Mesothelial cell of epicardium (in vitro differentiated cells): ENCODE measurements around the gene TBC1D5. TPM values are rescaled to one million over a fixed set of nuclear protein-coding genes. Genes with fewer than 3 reads are reported as not detected.
"Not testable (repeated sequence)": the region's sequence is repeated elsewhere in the genome, so short reads cannot be mapped to it uniquely, and the experiment has no call there.

Experiments
- DNase-seq, 2 experiments: peaks; one replicate each; pipeline ENCODE4 v3.0.0; 2021; ENCODE audit warnings: low spot score in 2 of 2; ENCODE audit not compliant: unreplicated experiment in 2 of 2
- H3K27ac Mint-ChIP-seq: 2 replicates; pipeline ENCODE4 v1.8.0; 2021; ENCODE audit warnings: mixed read lengths
- H3K27me3 Mint-ChIP-seq: 2 replicates; pipeline ENCODE4 v1.8.0; 2021; ENCODE audit warnings: low read depth, mixed read lengths
- H3K36me3 Mint-ChIP-seq: 2 replicates; pipeline ENCODE4 v1.8.0; 2021; ENCODE audit warnings: mixed read lengths
- H3K4me1 Mint-ChIP-seq: 2 replicates; pipeline ENCODE4 v1.8.0; 2021; ENCODE audit warnings: mixed read lengths
- H3K4me3 Mint-ChIP-seq: 2 replicates; pipeline ENCODE4 v1.8.0; 2021; ENCODE audit warnings: mild to moderate bottlenecking, moderate library complexity, mixed read lengths
- H3K9me3 Mint-ChIP-seq: 2 replicates; pipeline ENCODE4 v1.8.0; 2021; ENCODE audit warnings: mixed read lengths
- total RNA-seq: library from RNA; stranded (reverse); gene quantifications from 3 replicates; pipeline ENCODE4 v1.2.1, GENCODE V29; 2021
- TF ChIP-seq, protein P1 (sequence below): fragments of 200-600 bp; sonication (generic); IDR thresholded peaks from one replicate; pipeline ENCODE4 v1.5.0; 2021; ENCODE audit warnings: antibody characterized with exemption; ENCODE audit not compliant: unreplicated experiment

The TBC1D5 gene
- total RNA-seq, 1 donor from 2014 or later = 75.3 TPM

DNA sequence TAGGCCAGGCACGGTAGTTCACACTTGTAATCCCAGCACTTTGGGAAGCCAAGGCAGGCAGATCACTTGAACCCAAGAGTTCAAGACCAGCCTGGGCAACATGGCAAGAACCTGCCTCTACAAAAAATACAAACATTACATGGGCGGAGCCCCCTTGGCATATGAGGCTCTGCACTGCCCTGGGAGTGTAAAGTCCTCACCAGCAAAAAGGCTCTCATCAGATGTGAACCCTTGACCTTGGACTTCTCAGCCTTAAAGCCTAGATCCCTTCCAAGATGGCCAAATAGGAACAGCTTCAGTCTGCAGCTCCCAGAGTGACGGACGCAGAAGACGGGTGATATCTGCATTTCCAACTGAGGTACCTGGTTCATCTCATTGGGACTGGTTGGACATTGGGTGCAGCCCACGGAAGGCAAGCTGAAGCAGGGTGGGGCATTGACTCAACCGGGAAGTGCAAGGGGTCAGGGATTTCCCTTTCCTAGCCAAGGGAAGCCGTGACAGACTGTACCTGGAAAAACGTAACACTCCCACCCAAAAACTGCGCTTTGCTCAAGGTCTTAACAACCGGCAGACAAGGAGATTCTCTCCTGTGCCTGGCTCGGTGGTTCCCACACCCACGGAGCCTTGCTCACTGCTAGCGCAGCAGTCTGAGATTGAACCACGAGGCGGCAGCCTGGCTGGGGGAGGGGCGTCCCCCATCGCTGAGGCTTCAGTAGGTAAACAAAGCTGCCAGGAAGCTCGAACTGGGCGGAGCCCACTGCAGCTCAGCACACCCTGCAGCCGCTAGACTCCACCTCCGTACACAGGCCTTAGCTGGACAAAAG, 49.4 kb downstream of the TBC1D5 start:
- H3K4me1 Mint-ChIP-seq, H3K4me3 Mint-ChIP-seq, DNase-seq, H3K27me3 Mint-ChIP-seq, H3K27ac Mint-ChIP-seq: not testable (repeated sequence)
- Mint-ChIP-seq H3K36me3 (peaks cover 45% of the 10 kb centered on the region), H3K9me3 (peaks cover 42% of the 10 kb centered on the region)

- Mint-ChIP-seq H3K27me3 (no peaks in the 10 kb centered on the region), H3K9me3 (peaks cover 3% of the 10 kb centered on the region), H3K4me1 (no peaks in the 10 kb centered on the region), H3K36me3 (peaks cover 2% of the 10 kb centered on the region), H3K27ac (no peak overlapping the region), H3K4me3 (no peak overlapping the region)
- DNase-seq = no peak
- TF ChIP-seq, protein P1, sequence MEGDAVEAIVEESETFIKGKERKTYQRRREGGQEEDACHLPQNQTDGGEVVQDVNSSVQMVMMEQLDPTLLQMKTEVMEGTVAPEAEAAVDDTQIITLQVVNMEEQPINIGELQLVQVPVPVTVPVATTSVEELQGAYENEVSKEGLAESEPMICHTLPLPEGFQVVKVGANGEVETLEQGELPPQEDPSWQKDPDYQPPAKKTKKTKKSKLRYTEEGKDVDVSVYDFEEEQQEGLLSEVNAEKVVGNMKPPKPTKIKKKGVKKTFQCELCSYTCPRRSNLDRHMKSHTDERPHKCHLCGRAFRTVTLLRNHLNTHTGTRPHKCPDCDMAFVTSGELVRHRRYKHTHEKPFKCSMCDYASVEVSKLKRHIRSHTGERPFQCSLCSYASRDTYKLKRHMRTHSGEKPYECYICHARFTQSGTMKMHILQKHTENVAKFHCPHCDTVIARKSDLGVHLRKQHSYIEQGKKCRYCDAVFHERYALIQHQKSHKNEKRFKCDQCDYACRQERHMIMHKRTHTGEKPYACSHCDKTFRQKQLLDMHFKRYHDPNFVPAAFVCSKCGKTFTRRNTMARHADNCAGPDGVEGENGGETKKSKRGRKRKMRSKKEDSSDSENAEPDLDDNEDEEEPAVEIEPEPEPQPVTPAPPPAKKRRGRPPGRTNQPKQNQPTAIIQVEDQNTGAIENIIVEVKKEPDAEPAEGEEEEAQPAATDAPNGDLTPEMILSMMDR = no peak
Measured at GRCh38 chr3:17687566-17687965, 54.9 kb downstream of the TBC1D5 start.

GRCh38 chr3:17686613-17687012, 55.8 kb downstream of the TBC1D5 start:
- Mint-ChIP-seq H3K9me3 (peaks cover 3% of the 10 kb centered on the region), H3K27ac (no peak overlapping the region), H3K4me3 (no peak overlapping the region), H3K36me3 (no peaks in the 10 kb centered on the region), H3K27me3 (no peaks in the 10 kb centered on the region), H3K4me1 (peaks cover 5% of the 10 kb centered on the region)
- DNase-seq = no peak
- TF ChIP-seq, protein P1 = no peak

DNA sequence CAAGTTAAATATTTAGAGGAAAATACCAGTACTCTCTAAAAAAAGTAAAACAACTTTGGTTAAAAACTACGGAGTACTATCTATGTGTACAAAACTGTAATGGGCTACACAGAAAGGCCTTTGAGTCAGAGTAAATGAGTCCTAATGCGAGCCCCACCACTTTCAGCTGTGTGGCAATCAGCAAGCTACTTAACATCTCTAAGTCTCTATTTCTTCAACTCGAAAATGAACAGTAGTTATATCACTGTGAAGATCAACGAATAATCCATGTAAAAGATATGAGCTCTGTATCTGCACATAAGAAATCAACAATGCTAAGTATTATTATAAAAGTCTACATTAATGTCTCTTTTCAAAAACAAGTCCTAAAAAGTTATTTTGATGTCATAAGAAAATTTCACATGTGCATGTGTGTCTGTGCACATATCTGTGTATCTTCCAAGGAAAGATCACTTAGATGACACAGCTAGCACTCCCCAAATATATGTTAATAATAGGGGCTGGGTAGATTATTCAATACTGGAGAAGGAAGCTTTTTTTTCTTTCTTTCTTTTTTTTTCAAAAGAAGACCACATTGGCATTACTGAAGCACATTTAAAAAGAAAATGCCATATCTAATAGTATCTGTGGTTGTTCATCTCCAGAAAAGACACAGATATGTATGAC, 58.8 kb downstream of the TBC1D5 start:
- no peak overlapping the region for H3K27ac Mint-ChIP-seq

DNA sequence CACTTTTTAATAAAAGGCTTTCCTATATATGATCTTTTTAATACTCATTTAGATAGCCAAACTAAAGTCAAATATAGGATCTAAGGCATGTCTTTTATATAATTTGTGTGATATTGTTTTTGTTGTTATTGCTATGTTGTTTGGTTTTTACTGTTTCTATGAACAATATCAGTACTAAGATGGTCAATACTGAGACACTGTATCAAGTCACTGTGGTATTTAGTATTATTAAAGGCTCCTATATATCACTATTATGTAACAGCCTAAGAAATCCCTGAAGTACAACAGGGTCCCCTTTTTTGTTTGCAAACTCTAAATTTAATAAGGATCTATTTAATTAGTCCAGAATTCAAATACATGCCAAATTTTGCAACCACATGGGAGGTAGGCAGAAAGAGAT, 61.9 kb downstream of the TBC1D5 start:
- Mint-ChIP-seq H3K4me3 (no peak overlapping the region), H3K27ac (no peak overlapping the region), H3K36me3 (no peaks in the 10 kb centered on the region), H3K4me1 (peaks cover 15% of the 10 kb centered on the region), H3K27me3 (no peaks in the 10 kb centered on the region), H3K9me3 (no peaks in the 10 kb centered on the region)
- TF ChIP-seq, protein P1 = no peak
- DNase-seq = no peak

More for the DNA sequence above, 58.8 kb downstream of the TBC1D5 start:
- no peak overlapping the region for H3K4me3 Mint-ChIP-seq
- H3K9me3 Mint-ChIP-seq = no peaks in the 10 kb centered on the region
- no peak for DNase-seq
- TF ChIP-seq, protein P1 = no peak
- peaks cover 15% of the 10 kb centered on the region for H3K4me1 Mint-ChIP-seq
- H3K27me3 Mint-ChIP-seq = no peaks in the 10 kb centered on the region
- no peaks in the 10 kb centered on the region for H3K36me3 Mint-ChIP-seq

GRCh38 chr3:17678116-17678741, 64.2 kb downstream of the TBC1D5 start:
- Mint-ChIP-seq H3K4me1 (peaks cover 15% of the 10 kb centered on the region), H3K36me3 (no peaks in the 10 kb centered on the region), H3K27ac (no peak overlapping the region), H3K4me3 (no peak overlapping the region), H3K27me3 (no peaks in the 10 kb centered on the region), H3K9me3 (no peaks in the 10 kb centered on the region)
- no peak for DNase-seq
- TF ChIP-seq, protein P1 = no peak
